Prostate gland (tissue), 2 donors: Measurements from ENCODE around the gene RHBDL1.

Source experiments
- POLR2A ChIP-seq: fragments of 450-650 bp; IDR thresholded peaks from one replicate; pipeline ENCODE4 v1.6.1; 2016; ENCODE audit warnings: antibody characterized with exemption, mild to moderate bottlenecking
- TF ChIP-seq, protein P1 (sequence below), 4 experiments: fragments of 200-600 bp in 2 of 4; fragments of 450-650 bp in 2 of 4; sonication (generic) in 2 of 4; IDR thresholded peaks; 1 replicate in 3 of 4; 2 replicates in 1 of 4; pipeline ENCODE4 v1.5.1; 2016 to 2019; ENCODE audit warnings: antibody characterized with exemption in 4 of 4, mild to moderate bottlenecking in 2 of 4, moderate library complexity in 2 of 4

DNA sequence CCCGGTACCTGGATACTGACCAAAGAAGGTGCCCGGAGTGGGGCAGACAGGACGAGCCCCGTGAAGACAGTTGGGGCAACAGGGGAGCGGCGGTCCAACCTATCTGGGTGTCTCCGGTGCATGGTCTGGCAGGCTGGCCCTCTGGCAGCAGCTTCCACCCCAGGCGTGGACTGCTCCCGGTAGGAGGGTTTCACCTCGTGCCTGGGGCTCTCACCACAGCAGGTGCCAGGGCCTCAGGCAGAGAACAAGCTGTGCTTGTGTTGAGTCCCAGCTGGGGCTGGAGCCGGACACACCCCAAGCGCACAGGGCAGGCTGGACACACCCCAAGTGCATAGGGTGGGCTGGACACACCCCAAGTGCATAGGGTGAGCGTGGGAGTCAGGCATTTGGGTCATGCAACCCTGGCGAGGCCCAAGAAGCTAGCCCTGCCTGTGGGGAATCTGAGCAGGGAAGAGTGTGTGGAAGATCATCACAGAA lies 31.6 kb downstream of the RHBDL1 start:
- TF ChIP-seq, protein P1, sequence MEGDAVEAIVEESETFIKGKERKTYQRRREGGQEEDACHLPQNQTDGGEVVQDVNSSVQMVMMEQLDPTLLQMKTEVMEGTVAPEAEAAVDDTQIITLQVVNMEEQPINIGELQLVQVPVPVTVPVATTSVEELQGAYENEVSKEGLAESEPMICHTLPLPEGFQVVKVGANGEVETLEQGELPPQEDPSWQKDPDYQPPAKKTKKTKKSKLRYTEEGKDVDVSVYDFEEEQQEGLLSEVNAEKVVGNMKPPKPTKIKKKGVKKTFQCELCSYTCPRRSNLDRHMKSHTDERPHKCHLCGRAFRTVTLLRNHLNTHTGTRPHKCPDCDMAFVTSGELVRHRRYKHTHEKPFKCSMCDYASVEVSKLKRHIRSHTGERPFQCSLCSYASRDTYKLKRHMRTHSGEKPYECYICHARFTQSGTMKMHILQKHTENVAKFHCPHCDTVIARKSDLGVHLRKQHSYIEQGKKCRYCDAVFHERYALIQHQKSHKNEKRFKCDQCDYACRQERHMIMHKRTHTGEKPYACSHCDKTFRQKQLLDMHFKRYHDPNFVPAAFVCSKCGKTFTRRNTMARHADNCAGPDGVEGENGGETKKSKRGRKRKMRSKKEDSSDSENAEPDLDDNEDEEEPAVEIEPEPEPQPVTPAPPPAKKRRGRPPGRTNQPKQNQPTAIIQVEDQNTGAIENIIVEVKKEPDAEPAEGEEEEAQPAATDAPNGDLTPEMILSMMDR (IDR thresholded peaks at IDR 0.05), result no peak
- TF ChIP-seq POLR2A, result no peak
